ENCODE data around the gene DTNBP1.

DNA sequence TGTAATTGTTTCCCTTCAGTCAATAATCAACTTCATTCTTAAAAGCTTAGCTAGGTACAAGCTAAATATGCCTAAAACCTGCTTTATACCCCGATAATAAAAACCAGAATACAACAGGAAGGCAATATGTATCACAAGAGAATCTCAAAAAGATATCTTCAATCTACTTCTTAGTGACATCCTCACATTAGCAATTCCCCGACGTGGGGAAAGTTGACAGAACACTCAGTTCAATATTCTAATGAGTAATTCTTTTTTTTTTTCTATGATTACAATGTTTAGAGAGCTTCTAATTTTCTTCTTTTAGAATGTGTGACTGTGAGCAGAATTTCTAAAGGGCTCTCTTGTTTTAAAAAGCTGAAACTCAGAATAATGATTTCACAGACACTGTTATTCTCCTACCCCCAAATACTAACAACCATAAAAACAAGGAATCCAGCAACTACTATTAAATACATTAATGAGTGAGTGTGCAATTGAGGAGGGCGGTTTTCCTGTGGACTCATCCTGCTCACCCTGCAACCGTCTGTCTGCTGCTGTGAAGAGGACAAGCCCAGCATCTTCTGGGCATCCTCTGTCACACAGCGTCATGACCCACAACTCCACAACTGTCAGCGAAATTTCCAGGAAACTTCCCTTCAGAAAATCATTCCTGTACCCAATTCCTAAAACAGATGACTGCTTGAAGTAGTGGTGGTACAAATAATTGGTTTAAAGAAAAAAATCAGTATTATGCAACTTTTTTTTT, 68.1 kb downstream of the DTNBP1 start:
- TF ChIP-seq, protein P1, sequence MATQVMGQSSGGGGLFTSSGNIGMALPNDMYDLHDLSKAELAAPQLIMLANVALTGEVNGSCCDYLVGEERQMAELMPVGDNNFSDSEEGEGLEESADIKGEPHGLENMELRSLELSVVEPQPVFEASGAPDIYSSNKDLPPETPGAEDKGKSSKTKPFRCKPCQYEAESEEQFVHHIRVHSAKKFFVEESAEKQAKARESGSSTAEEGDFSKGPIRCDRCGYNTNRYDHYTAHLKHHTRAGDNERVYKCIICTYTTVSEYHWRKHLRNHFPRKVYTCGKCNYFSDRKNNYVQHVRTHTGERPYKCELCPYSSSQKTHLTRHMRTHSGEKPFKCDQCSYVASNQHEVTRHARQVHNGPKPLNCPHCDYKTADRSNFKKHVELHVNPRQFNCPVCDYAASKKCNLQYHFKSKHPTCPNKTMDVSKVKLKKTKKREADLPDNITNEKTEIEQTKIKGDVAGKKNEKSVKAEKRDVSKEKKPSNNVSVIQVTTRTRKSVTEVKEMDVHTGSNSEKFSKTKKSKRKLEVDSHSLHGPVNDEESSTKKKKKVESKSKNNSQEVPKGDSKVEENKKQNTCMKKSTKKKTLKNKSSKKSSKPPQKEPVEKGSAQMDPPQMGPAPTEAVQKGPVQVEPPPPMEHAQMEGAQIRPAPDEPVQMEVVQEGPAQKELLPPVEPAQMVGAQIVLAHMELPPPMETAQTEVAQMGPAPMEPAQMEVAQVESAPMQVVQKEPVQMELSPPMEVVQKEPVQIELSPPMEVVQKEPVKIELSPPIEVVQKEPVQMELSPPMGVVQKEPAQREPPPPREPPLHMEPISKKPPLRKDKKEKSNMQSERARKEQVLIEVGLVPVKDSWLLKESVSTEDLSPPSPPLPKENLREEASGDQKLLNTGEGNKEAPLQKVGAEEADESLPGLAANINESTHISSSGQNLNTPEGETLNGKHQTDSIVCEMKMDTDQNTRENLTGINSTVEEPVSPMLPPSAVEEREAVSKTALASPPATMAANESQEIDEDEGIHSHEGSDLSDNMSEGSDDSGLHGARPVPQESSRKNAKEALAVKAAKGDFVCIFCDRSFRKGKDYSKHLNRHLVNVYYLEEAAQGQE (IDR thresholded peaks at IDR 0.05) = no peak
- TF ChIP-seq HOXB13 (CRISPR knock-in tag; IDR thresholded peaks at IDR 0.05; ENCODE audit: low read depth) (no peak), RNF2 (IDR thresholded peaks at IDR 0.05; ENCODE audit: borderline replicate concordance, low read depth) (no peak), JUN (IDR thresholded peaks at IDR 0.05) (no peak), KDM5A (IDR thresholded peaks at IDR 0.05) (no peak), GATA3 (IDR thresholded peaks at IDR 0.05; ENCODE audit: borderline replicate concordance) (no peak), HDAC2 (IDR thresholded peaks at IDR 0.05) (no peak), HOXA7 (CRISPR knock-in tag; IDR thresholded peaks at IDR 0.05) (no peak), CBX2 (IDR thresholded peaks at IDR 0.05; ENCODE audit: borderline replicate concordance, low read depth) (no peak), KDM1A (IDR thresholded peaks at IDR 0.05; ENCODE audit: low read depth) (no peak)
- TF ChIP-seq, protein P2, sequence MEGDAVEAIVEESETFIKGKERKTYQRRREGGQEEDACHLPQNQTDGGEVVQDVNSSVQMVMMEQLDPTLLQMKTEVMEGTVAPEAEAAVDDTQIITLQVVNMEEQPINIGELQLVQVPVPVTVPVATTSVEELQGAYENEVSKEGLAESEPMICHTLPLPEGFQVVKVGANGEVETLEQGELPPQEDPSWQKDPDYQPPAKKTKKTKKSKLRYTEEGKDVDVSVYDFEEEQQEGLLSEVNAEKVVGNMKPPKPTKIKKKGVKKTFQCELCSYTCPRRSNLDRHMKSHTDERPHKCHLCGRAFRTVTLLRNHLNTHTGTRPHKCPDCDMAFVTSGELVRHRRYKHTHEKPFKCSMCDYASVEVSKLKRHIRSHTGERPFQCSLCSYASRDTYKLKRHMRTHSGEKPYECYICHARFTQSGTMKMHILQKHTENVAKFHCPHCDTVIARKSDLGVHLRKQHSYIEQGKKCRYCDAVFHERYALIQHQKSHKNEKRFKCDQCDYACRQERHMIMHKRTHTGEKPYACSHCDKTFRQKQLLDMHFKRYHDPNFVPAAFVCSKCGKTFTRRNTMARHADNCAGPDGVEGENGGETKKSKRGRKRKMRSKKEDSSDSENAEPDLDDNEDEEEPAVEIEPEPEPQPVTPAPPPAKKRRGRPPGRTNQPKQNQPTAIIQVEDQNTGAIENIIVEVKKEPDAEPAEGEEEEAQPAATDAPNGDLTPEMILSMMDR (IDR thresholded peaks at IDR 0.05) = no peak
- TF ChIP-seq, protein P3, sequence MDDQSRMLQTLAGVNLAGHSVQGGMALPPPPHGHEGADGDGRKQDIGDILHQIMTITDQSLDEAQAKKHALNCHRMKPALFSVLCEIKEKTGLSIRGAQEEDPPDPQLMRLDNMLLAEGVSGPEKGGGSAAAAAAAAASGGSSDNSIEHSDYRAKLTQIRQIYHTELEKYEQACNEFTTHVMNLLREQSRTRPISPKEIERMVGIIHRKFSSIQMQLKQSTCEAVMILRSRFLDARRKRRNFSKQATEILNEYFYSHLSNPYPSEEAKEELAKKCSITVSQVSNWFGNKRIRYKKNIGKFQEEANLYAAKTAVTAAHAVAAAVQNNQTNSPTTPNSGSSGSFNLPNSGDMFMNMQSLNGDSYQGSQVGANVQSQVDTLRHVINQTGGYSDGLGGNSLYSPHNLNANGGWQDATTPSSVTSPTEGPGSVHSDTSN (IDR thresholded peaks at IDR 0.05) = no peak
- TF ChIP-seq, protein P4, sequence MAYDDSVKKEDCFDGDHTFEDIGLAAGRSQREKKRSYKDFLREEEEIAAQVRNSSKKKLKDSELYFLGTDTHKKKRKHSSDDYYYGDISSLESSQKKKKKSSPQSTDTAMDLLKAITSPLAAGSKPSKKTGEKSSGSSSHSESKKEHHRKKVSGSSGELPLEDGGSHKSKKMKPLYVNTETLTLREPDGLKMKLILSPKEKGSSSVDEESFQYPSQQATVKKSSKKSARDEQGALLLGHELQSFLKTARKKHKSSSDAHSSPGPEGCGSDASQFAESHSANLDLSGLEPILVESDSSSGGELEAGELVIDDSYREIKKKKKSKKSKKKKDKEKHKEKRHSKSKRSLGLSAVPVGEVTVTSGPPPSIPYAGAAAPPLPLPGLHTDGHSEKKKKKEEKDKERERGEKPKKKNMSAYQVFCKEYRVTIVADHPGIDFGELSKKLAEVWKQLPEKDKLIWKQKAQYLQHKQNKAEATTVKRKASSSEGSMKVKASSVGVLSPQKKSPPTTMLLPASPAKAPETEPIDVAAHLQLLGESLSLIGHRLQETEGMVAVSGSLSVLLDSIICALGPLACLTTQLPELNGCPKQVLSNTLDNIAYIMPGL (CRISPR knock-in tag; IDR thresholded peaks at IDR 0.05; ENCODE audit: borderline replicate concordance) = no peak
- TF ChIP-seq, protein P5, sequence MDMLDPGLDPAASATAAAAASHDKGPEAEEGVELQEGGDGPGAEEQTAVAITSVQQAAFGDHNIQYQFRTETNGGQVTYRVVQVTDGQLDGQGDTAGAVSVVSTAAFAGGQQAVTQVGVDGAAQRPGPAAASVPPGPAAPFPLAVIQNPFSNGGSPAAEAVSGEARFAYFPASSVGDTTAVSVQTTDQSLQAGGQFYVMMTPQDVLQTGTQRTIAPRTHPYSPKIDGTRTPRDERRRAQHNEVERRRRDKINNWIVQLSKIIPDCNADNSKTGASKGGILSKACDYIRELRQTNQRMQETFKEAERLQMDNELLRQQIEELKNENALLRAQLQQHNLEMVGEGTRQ (IDR thresholded peaks at IDR 0.05) = no peak
